Jurkat, Clone E6-1 (cell line): ENCODE measurements around the gene ERFE.

Experiments
- DNase-seq: peaks from one replicate; pipeline ENCODE4 v3.0.0-alpha.2; 2011; ENCODE audit warnings: low read depth, low spot score
- H3K4me3 ChIP-seq: 2 replicates; pipeline ENCODE4 v1.5.1; 2011; ENCODE audit warnings: mild to moderate bottlenecking, low read length, control low read depth, moderate library complexity

Gene ERFE

DNA sequence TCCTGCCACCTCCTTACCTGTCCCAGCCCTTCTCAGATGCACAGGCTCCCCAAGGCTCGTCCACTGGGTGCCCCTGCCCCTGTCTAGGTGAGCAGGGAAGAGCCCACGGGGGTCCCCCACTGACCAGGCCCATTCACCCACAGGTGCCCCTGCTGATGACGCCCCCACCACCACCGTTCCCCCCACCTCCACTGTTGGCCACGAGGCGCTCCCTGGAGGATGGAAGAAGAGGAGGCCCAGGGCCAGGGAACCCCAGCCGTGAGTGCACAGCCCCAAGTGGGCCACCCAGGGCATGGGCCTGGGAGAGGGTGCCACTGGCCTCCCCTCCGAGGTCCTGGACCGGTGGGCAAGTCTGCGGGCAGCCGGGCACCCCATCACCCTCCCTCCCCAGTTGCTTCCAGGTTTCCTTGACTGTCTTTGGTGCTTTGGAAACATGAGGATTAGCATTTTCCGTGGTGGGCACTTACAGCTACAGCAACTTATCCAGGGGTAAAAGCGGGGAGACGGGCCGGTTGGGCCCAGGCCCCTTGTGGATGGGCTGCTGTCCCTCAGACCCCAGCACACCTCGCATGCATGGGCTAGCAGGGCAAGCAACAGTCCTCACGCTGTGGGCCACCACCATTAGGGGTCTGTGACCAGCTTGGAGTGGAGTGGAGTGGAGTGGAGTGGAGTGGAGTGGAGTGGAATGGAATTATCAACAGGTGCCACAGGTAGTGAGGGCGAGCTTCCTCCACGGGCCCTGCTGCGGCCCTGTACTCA lies 33.5 kb upstream of the ERFE start:
- H3K4me3 ChIP-seq: no peak overlapping the region
- no peak for DNase-seq

DNA sequence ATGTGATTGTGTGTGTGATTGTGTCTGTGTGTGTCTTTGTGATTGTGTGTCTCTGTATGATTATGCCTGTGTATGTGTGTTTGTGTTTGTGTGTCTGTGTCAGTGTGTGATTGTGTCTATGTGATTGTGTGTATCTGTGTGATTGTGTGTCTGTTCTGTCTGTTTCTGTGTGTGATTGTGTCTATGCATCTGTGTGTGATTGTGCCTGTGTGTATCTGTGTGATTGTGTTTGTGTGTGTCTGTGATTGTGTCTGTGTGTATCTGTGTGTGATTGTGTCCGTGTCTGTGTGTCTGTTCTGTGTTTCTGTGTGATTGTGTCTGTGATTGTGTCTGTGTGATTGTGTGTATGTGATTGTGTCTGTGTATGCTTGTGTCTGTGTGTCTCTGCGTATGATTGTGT lies 32.4 kb upstream of the ERFE start:
- no peak overlapping the region for H3K4me3 ChIP-seq
- no peak for DNase-seq

- DNase-seq: no peak
- no peak overlapping the region for H3K4me3 ChIP-seq
Measured at GRCh38 chr2:238126775-238127164, 32.0 kb upstream of the ERFE start.

- no peak overlapping the region for H3K4me3 ChIP-seq
Measured at GRCh38 chr2:238127165-238128060, 31.4 kb upstream of the ERFE start.

DNA sequence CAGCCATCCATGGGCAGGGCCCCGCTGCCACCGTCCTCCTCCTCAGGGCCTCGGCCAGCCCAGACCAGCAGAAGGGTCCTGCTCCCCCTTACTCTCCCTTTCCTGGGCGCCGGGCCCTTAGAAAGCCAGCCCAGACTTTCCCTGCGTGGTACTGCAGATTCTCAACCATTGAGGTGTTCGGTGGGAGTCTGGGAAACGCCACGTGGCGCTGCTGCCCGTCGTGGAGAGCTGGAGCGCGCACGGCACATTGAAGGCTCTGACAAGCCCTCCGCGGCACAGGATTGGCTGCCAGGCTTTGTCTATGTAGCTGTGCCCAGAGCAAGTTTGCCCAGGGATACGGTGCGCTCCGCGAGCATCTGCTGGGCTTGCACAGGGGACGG lies 30.7 kb upstream of the ERFE start:
- no peak overlapping the region for H3K4me3 ChIP-seq

More at GRCh38 chr2:238127165-238128060, 31.4 kb upstream of the ERFE start:
- no peak for DNase-seq

DNA sequence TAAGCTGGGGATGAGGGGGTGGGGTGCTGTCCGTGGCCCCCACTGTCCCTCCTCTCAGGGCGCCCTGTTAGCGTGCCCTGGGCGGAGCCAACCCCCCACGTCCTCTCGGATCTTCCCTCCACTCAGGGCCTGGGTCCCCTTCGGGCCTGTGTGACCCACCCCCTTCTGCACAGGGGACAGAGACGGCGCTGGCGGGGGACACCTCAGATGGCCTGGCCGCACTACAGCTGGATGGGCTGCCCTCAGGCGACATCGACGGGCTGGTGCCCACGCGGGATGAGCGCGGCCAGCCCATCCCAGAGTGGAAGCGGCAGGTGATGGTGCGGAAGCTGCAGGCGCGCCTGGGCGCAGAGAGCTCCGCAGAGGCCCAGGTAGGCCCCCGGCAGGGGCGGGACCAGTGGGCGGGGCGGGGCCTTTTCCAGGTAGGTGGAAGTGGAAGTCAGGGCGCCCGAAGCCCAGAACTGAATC lies 30.2 kb upstream of the ERFE start:
- H3K4me3 ChIP-seq: no peak overlapping the region
- no peak for DNase-seq

More for the DNA sequence above, 30.7 kb upstream of the ERFE start:
- no peak for DNase-seq

DNA sequence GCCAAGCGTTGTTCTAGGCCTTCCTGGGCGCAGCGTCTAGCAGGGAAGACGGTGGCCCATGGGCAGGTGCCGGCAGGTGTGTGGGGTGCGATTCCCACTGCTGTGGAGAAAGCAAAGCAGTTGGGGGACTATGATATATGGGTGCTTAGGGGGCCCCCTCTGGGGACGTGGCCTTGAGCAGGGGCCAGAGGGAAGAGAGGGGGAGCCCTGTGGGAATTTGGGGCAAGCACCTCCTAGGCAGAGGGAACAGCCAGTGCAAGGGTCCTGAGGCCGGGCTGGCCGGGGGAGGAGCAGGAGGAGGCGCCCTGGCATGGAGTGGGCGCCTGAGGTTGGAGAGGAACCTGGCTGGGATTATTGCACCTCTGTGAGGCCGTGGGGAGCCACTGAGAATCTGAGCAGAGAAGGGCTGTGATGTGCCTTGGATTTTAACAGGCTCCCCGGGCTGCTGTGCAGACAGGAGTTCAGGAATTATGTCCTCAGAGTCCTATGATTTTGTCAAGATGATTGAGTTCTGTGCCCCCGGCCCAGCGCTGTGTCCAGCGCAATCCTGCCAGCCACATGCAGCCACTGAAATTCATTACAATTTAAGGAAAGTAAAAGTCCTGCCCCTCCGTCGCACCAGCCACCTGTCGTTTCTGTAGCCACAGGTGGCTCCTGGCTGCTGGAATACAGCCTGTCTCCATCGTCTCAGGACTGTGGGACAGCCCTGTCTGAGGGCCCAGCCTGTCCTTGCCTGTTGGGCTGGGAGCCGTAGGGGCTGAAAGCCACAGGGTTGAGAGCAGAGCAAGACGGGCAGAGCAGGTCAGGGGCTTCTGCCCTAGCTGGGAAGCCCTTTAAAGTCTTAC lies 29.4 kb upstream of the ERFE start:
- no peak for DNase-seq
- no peak overlapping the region for H3K4me3 ChIP-seq

GRCh38 chr2:238130111-238130695 lies 28.6 kb upstream of the ERFE start:
- DNase-seq: no peak
- no peak overlapping the region for H3K4me3 ChIP-seq

GRCh38 chr2:238130696-238131628 lies 27.8 kb upstream of the ERFE start:
- no peak overlapping the region for H3K4me3 ChIP-seq
- DNase-seq: no peak

DNA sequence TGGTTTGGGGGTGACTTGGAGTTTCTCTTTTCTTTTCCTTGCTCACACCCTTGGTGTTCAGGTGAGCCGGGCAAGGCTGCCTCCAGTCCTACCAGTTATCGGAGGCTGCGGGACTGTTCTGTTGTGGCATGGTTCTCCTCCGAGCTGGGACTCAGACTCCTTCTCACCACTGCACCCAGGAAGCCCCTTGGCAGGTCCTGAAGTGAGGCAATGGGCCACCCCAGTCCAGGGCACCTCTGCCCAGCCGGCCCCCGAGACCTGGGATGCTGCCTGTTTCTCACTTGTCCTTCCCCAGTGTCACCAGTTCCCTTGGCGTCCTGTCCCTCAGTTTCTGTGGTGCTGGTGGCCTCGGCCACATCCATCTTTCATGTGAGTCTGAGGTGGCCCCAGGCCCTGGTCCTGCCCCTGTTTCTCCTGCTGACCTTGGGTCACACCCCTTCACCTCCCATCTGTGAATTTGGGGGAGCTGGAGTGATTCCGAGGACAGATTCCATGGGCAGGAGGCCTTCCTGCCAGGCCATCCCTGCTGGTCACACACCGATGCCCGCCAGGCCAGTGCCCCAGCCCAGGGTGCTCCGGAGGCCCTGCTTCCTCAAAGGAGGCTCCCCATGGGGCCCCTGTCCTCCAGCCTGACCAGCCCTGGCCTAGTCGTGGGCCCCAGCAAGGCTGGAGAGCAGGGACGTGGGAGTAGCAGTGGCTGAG lies 26.9 kb upstream of the ERFE start:
- no peak overlapping the region for H3K4me3 ChIP-seq
- no peak for DNase-seq

GRCh38 chr2:238132463-238133450 lies 26.0 kb upstream of the ERFE start:
- H3K4me3 ChIP-seq: no peak overlapping the region
- DNase-seq: no peak

DNA sequence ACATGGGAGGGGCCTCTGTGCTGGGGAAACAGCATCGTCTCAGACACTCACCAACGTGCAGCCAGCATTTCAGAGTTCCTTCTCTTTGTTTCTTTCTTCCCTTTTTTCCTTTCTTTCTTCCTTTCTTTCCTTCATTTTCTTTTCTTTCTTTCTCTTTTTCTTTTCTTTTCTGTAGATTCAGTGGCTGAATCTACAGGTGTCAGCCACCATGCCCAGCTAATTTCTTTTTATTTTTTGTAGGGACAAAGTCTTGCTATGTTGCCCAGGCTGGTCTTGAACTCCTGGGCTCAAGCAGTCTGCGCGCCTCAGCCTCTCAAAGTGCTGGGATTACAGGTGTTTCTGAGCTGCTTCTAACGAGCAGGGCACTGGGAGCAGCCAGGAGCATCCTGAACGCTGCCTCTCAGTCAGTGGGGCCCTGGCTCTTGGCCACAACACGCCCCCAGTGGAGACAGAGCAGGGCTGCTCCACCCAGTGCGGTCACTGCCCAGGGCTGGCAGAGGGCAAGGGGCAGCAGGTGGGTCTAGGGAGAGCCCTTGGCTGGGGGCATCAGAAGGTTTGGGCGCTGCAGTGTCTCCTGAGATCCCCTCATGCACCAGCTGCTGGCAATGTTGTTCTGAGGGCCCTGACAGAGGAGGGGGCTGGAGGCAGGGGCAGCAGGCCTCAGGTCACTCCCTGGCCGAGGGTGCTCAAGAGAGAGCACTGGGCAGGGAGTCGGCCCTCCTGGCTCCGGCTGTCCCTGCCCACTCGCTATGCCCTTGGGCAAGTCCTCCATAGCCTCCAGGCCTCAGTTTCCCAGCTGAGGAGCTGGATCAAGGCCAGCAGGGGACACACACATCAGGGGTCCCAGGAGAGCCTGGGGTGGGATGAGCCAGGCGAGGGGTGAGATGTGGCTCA lies 25.0 kb upstream of the ERFE start:
- H3K4me3 ChIP-seq: no peak overlapping the region
- DNase-seq: no peak

DNA sequence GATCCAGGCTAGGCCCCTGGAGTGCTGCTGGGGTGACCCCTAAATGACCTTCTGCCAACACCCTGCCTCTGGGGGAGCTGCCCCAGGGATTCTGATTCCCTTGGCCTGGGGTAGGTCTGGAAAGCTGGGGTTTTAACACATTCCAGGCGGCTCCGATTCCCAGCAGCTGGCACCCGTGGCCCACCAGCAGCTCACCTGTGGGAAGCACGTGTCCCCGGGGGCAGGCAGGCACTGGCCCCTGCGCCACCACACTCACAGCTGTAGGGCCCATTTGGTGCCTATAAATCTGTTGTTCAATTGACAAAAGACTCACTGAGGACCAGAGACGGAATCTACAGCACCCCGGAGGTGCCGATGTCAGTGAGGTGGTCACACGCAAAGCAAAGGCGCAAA lies 24.4 kb upstream of the ERFE start:
- no peak for DNase-seq
- H3K4me3 ChIP-seq: no peak overlapping the region

DNA sequence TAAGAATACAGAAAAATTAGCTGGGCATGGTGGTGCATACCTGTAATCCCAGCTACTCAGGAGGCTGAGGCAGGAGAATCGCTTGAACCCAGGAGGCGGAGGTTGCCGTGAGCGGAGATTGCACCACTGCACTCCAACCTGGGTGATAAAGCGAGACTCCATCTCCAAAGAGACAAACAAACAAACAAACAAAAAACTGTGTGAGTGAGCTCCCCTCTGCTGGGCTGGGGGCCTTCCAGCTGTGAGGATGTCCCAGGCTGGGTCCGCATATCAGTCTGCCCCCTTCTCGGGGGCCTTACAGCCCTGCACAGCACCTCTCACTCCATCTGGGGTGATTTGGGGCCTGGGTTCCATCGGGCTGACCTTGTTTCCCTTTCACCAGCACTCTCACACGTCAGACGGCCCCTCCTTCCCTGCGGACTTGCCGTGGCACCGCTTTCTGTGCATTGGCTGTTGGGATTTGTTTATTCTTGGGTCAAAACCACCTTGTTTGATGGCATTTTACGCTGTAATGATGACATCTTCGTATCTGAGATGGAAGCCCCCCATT lies 23.1 kb upstream of the ERFE start:
- DNase-seq: no peak
- H3K4me3 ChIP-seq: no peak overlapping the region

DNA sequence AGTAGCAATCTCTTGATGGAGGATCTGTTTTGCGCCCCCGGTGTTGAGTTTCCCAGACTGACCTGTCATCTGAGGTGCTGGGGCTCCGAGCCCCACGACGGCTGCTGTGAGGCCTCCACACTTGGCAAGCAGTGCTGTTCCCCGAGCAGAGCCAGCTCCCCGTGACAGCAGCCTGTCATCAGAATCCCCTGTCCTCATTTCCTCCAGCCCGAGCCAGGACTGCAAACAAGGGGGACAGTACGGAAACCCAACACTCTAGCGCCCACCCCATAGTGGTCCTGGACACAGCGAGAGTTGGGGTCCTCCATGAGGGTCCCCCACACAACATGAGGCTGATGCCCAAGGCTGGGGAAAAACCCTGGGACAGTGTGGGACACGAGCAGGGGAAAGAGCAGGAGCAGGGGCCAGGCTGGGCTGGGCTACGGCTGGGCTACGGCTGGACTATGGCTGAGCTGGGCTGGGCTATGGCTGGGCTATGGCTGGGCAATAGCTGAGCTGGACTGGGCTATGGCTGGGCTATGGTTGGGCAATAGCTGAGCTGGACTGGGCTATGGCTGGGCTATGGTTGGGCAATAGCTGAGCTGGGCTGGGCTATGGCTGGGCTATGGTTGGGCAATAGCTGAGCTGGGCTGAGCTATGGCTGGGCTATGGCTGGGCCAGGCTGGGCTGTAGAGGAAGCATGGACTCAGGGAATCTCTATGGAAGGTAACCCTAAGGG lies 21.8 kb upstream of the ERFE start:
- H3K4me3 ChIP-seq: no peak overlapping the region
- no peak for DNase-seq
